Ureter (tissue), 1 donor: ENCODE measurements around the gene IMPACT. TPM values are rescaled to one million over a fixed set of nuclear protein-coding genes. Genes with fewer than 3 reads are reported as not detected.

Experiments
- DNase-seq: peaks from one replicate; pipeline ENCODE4 v3.0.0-alpha.2; 2020; ENCODE audit warnings: low spot score
- total RNA-seq: library from RNA; stranded (reverse); gene quantifications from one replicate; pipeline ENCODE4 v1.2.4, GENCODE V29; 2023
- donor health status: DM: yes; HTN: yes; CAD: no.

The IMPACT gene
- 49.4 TPM for total RNA-seq

GRCh38 chr18:24426398-24427294, at the start of gene IMPACT:
IMPACT (plus strand) TSS chr18:24426670; CDS start chr18:24426757, 87 bp downstream.
- peak; percentile 87 for DNase-seq

- no peak for DNase-seq
Observed at GRCh38 chr18:24378598-24378997, 47.9 kb upstream of the IMPACT start.

GRCh38 chr18:24380163-24380747, 46.2 kb upstream of the IMPACT start:
- DNase-seq = no peak

GRCh38 chr18:24381126-24381525, 45.3 kb upstream of the IMPACT start:
- no peak for DNase-seq

- DNase-seq = no peak
Observed at GRCh38 chr18:24386681-24387080, 39.8 kb upstream of the IMPACT start.

GRCh38 chr18:24388957-24389356, 37.5 kb upstream of the IMPACT start:
- no peak for DNase-seq

- DNase-seq = no peak
Observed at GRCh38 chr18:24395049-24395795, 31.2 kb upstream of the IMPACT start.

- DNase-seq = no peak
Observed at GRCh38 chr18:24396082-24396633, 30.3 kb upstream of the IMPACT start.

GRCh38 chr18:24397131-24397693, 29.3 kb upstream of the IMPACT start:
- peak; percentile 62 for DNase-seq

GRCh38 chr18:24397694-24398368, 28.6 kb upstream of the IMPACT start, which contains the start of gene OSBPL1A:
OSBPL1A (minus strand) TSS chr18:24397824; CDS start chr18:24377533, 20,291 bp downstream.
- peak; percentile 96 for DNase-seq

- no peak for DNase-seq
Observed at GRCh38 chr18:24398540-24398939, 27.9 kb upstream of the IMPACT start.

- no peak for DNase-seq
Observed at GRCh38 chr18:24400587-24400986, 25.9 kb upstream of the IMPACT start.

GRCh38 chr18:24402209-24402785, 24.2 kb upstream of the IMPACT start:
- no peak for DNase-seq

- DNase-seq = no peak
Observed at GRCh38 chr18:24403076-24403475, 23.4 kb upstream of the IMPACT start.

GRCh38 chr18:24404591-24404990, 21.9 kb upstream of the IMPACT start:
- DNase-seq = no peak

GRCh38 chr18:24408496-24408895, 18.0 kb upstream of the IMPACT start:
- DNase-seq = no peak

- DNase-seq = no peak
Observed at GRCh38 chr18:24413148-24413547, 13.3 kb upstream of the IMPACT start.

GRCh38 chr18:24414349-24415003, 12.0 kb upstream of the IMPACT start:
- DNase-seq = no peak

- DNase-seq = no peak
Observed at GRCh38 chr18:24417480-24417879, 9.0 kb upstream of the IMPACT start.

GRCh38 chr18:24420551-24420950, 5.9 kb upstream of the IMPACT start:
- DNase-seq = no peak
